AG09319 (cell line): ENCODE data around the gene MCF2L2.
"Not testable (repeated sequence)": the region's sequence is repeated elsewhere in the genome, so short reads cannot be mapped to it uniquely, and the experiment has no call there.

Experiments
- DNase-seq: peaks from one replicate; pipeline ENCODE4 v3.0.0-alpha.2; 2010; ENCODE audit warnings: low read depth; ENCODE audit errors: extremely low read depth
- CTCF ChIP-seq: IDR thresholded peaks from 2 replicates; pipeline ENCODE4 v1.5.1; 2011; ENCODE audit warnings: low read depth, mild to moderate bottlenecking, inconsistent platforms, low read length, moderate library complexity

Gene MCF2L2

GRCh38 chr3:183442994-183443393, 14.6 kb upstream of the MCF2L2 start:
- TF ChIP-seq CTCF = no peak
- no peak for DNase-seq

- DNase-seq = not testable (repeated sequence)
Measured at GRCh38 chr3:183440521-183440920, 12.1 kb upstream of the MCF2L2 start.

GRCh38 chr3:183439515-183439914, 11.1 kb upstream of the MCF2L2 start:
- TF ChIP-seq CTCF = no peak
- DNase-seq = no peak

GRCh38 chr3:183438735-183439134, 10.3 kb upstream of the MCF2L2 start:
- no peak for TF ChIP-seq CTCF
- DNase-seq = no peak

- DNase-seq = no peak
- TF ChIP-seq CTCF = no peak
Measured at GRCh38 chr3:183437666-183438564, 9.5 kb upstream of the MCF2L2 start.

- no peak for DNase-seq
- no peak for TF ChIP-seq CTCF
Measured at GRCh38 chr3:183437061-183437460, 8.6 kb upstream of the MCF2L2 start.

GRCh38 chr3:183435661-183436060, 7.2 kb upstream of the MCF2L2 start:
- no peak for TF ChIP-seq CTCF
- no peak for DNase-seq

GRCh38 chr3:183434992-183435391, 6.6 kb upstream of the MCF2L2 start:
- DNase-seq = no peak
- TF ChIP-seq CTCF = no peak
